NCI-H345 (cell line): Measurements from ENCODE around the gene GALNT13.
"Not testable (repeated sequence)": the region's sequence is repeated elsewhere in the genome, so short reads cannot be mapped to it uniquely, and the experiment has no call there.

Experiments
- DNase-seq: peaks from one replicate; lab custom pipeline; 2025; lab: John Stamatoyannopoulos, UW

The GALNT13 gene

DNA sequence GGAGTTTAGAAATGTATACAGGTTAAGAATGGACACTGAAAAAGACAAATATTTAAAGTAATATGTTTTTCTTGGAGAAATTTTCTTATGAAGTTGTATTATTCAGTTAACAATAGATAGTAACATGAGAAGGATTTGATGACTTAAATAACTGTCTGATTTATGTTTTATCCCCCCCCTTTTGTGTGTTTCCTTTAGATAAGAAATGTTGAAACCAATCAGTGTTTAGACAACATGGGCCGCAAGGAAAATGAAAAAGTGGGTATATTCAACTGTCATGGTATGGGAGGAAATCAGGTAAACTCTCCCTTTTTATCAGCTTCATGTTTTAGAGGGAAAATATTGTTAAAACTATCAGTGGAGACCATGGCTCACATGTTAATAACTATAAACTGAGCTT is 537.1 kb downstream of the GALNT13 start:
- no peak for DNase-seq

DNA sequence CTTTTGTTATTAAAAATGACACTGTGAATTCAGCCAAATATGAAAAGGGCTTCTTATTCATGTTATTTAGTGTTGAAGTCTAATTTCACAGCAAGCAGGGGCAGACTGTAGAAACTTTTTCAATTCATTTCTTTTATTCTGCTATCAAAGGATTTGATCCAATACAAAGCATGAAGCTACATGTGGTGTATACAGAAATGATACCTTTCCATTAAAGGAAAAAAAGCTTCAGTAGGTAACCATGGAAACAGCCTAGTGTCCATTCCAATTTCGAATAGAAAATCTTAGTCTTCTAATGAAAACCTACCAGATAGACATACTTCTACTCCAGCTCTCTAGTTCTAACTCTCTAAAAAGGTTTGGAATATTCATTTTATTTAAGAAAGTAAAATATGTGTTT is 550.5 kb downstream of the GALNT13 start:
- DNase-seq: no peak

DNA sequence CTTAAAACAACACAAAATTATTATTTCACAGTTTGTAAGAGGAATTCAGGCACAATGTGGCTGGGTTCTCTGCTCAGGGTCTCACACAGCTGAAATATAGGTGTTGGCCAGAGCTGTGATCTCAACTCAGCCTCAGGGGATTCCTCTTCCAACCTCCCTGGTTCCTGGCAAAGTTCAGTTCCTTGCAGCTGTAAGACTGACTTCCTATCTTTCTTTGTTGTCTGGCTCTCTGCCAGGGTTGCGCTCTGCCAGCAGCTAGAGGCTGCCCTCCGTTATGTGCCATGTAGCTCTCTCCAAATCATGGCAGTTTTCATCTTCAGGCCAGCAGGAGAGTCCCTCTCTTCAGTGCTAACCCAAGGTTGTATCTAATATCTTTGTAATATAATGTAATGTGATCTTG is 554.3 kb downstream of the GALNT13 start:
- peak; percentile 10 for DNase-seq

DNA sequence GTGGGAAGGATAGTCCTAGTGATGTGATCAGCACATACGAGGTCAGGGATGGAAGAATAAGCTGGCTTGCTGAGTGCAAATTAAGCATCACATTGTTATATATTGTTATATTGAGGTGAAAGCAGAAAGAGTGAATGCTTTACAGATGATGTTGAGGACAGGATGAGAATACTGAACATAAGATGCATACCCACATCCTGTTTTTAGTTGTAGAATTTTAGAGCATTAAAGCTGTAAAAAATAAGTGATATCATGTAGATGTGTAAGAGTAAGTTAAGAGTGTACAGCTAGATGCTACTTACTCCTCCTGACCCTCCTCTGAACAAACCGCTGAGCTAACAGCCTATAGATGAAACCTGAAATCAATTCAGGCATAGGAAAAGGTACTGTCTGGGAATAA is 555.7 kb downstream of the GALNT13 start:
- DNase-seq: no peak

DNA sequence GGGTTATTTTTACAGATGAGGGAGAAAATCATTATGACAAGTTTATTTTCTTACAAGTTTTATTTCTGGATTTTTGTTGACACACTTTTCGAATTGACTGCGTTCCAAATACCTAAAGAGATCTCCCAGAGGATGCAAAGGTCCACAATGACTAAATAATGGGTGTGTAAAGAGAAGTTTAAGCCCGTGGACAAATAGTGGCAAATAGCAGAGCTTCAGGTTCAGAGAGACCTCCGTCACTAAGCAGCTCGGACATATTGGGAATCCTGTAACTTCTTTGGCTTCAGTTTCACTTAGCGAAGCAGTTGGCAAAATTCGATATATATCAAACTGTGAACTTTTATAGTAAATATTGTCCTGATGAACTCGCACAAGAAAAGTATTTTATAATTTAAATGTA is 556.3 kb downstream of the GALNT13 start:
- DNase-seq: no peak

DNA sequence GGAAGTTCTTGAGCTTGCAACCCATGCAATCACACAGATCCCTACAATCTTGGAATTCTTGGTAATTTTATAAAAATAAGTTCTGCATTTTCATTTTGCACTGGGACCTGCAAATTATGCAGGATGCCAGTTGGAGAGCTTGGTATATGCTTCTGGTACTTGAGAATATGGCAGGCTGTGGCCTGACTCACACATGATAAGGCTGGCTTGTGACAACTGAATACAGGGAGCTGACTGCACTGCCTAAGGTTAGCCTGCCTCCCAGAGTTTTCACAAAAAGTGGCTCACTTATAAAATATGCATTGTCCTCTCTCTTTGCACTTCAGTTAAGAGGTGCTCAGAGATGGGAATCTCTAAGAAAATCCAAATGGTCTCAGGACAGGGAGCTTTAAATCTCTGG is 561.3 kb downstream of the GALNT13 start:
- no peak for DNase-seq

DNA sequence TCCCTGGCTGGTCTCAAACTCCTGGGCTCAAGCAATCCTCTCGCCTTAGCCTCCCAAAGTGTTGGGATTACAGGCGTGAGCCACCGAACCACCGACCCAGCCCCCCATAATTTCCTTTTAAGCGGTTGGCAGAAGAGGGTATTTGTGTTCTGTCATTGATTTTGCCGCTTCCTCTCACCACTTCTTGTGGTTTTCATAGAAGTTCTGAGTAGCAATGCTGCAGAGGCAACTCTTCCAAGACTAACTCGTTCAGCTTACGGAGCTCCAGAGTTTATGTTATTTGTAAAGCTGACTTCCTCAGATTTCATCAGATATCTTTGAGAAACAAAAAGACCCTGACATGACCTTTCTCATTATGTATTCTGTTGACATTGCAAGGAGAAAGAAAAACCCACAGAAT is 565.4 kb downstream of the GALNT13 start:
- DNase-seq: no peak

DNA sequence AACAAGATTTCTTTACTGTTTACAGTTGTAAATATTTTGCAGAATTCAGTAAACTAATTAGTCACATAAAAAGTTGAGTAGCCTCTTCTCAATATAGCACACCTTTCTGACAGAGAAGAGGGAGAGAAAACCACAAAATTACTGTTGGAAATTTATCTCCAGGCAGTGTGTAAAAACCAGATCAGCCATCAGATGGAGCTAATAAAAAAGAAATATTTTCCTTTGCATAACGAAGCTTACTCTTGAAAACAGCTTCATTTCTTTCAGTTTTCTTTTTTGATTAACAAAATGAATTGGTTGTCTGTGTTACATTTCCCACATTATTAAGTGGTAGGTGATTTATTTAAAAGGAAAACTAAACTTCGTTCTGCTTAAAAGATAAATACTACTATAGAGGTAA is 567.4 kb downstream of the GALNT13 start:
- DNase-seq: peak; percentile 0

DNA sequence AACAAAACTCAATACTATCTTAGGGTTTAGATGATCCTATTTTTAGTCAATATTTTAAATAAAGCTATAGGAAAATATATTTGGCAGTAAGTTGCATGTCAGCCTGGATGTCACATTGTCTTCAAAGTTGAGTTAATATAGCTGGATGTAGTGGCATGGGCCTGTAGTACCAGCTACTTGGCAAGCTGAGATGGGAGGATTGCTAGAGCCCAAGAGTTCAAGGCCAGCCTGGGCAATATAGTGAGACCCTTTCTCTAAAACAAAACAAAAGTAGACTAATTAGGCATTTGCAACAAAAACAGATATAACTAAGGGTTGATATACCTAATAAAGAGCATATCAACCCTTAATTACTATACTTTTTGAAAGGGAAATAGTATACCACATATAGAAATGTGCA is 572.2 kb downstream of the GALNT13 start:
- DNase-seq: no peak

DNA sequence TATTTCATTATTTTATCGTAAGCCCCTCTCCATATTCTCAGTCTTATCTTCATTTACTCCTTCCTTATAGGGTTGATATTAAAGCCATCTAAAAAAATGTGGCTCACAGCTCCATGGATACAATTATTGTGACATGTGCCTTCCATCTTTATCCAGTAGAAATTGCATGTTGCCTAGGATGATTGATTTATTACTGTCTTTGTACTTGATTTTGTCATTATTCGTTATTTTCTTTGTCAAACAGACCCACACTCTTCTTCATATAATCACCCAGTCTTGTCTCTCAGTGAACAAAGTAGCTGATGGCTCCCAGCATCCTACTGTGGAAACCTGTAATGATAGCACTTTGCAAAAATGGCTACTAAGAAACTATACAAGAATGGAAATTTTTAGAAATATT is 574.6 kb downstream of the GALNT13 start:
- no peak for DNase-seq

DNA sequence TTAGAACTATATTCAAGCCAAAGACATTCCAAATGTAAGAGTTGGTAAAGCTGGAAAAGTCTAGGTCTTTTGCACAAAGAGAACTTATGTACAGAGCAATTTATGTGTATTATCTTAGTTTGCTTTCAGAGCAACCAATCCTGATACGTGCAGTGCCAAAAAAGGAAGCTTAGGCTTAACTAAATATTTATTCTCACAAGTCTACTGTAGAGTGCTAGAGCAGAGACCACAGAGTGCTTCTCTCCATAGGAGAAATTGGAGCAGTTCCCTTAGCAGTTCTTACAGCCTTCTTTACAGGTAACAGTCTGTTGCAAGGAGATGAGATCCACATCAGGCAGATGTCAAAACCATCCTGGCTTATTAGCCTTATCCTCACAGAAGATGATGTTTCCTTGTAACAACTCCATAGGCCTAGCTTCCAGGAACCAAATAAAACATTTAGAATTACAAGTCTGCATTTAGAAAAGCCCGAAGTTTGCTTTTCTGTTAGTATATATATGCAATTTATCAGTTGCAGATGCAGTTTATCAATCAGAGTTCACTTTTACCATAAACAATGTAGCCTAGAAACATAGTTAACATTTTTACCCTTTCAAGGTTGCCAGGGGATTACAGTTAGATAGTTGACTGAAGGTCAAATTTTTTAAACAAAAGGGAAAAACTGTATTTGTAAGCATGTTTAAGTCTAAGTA is 576.2 kb downstream of the GALNT13 start:
- no peak for DNase-seq

DNA sequence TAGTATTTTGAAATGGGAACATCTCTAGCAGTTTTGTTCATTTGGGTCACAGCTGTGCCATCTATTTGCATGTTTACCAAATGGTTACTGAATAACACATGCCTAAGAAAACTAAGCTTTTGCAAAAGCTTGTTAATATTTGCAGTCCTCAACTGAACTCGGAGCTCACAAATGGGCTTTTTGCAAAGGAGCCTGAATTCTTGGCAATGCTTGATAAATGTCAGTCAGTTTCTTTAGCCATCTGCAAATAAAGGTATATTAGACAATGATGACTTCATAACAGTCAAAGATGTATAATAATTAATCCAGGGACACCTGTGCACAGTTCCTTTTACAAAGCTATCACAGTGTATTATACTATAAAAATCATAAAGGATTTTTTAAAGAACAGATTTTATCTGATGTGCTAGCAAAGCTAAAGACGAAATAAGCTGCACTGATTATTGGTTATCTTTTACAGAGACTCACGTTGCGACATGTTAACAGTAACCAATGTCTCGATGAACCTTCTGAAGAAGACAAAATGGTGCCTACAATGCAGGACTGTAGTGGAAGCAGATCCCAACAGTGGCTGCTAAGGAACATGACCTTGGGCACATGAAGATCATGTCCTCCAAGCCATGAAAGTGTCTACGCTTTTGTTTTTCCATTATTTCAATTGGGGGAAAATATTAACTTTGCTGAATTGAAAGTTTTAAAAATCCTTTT is 578.4 kb downstream of the GALNT13 start:
- no peak for DNase-seq

DNA sequence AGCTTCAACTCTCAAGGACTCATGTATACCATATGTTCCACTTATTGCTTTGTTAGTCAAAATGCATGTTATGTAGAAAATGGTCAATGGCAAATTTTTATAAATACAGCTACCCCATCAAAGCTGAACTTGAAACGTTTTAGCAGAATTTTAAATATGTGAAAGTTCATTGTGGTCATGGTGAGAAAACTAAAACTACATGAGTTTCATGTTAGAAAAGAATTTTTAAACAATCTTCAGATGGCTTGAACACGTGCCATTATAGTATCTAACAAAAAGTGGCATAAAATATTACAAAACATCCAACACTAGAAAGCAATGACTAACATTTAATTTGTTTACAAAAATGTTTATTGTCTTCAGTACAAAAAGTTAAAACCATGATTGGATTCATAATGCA is 580.7 kb downstream of the GALNT13 start:
- no peak for DNase-seq

DNA sequence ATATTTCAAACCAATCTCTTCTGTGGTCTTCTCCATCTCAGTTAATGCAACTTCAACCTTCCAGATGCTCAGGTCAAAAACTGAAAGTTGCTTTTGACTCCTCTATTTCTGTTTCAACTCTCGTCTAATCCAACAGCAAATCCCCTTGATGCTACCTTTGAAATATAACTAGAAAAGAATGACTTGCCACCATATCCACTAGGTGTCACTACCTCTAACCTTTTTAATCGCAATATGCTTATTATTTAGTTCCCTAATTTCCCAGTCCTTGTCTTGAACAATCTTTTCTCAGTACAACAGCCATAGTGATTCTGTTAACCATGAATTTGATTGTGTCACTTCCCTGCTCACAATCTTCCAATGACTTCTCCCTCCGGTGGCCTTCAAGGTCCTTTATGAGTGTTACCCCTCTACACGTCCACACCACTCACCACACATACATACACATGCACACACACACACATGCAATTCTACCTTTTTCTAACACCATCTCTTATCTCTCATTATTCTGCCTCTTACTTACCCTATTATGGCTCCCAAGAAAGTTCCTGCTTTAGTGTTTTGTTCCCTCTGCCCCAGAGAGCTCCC is 581.3 kb downstream of the GALNT13 start:
- DNase-seq: no peak

DNA sequence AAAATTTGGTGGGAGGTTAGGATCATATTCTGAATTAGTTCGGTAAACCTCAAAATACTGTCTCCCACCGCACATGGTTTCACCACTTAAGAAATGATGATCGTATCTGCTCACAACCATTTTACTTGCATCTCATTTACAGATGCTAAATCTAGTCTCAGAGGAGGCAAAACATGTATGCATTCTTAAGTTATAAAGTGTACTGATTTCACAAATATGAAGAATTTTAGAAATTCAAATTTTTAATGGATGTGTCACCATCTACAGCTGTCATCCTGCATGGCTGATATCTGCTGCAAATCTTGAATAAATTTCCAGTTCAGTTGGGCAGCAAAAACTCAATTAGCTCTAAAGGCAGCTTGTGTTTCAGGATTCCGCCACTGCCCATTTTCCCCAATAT is 583.4 kb downstream of the GALNT13 start:
- no peak for DNase-seq

DNA sequence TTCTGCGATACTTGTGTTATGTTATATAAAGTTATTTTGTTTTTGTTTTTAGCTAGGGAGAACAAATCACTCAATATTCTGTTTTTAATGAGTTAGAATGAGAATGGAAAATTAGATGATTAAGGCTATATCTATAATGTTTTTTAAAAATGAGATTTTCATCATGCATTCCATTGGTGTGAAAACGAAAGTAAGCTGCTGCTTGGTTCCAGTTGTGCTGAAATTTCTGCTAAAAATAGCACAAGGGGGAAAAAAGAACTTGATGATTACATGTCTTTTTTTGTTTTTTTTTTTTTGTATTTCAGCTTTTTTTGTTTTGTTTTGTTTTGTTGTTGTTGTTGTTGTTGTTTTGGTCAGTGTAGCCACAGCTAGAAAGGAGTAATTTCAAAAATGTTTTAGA is 584.1 kb downstream of the GALNT13 start:
- no peak for DNase-seq

DNA sequence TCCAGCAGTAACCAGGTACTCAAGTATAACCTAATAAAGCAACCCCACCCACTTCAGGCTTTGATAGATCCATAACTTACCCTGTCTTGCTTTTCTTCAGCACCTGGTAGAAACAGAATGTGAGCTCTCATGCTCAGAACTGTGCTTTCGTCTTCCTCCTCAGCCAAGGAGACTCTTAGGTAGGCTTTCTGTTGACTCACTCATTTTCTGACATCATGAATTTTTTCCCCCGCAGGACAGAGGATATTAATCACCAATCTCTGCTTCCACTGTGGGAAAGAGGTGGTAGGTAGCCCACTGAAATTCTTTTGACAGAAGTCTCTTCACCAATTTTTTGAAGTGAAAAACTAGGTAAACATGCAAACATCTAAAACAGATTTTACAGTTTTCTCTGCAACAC is 585.6 kb downstream of the GALNT13 start:
- no peak for DNase-seq

DNA sequence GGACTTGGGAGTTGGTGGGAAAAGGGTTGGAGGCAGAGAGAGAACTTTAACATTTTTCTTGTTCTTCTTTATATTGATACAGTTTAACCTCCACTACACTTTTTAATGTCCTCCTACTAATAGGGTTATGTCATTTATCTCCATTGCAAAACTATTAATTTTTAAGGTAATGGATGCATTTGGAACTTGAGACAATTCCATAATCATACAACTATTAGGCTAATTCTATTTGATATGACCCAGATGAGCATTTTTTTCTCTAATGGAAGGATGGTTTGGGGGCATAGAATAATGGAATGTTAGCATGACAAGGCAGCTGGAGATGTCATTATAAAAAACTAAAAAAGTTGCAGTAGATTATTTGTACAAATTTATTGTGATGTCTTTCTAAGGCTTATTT is 587.6 kb downstream of the GALNT13 start:
- DNase-seq: no peak

DNA sequence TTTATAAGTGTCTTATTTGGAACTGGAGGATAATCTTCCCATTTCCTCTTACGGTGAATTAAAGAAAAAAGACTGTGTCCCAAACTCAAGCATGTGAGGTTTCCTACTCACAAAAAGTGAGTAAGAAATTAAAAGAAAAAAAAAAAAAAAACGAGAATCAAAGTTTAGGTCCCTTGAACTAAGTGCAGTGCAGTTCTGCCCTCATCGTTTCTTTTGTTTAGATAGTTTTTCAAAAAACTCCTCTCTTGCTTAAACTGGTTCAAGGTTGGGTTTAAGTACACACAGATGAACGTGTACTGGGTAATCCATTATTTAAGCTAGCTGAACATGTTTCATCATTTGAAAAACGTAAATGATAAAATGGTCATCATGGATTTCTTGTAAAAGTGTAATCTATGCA is 590.9 kb downstream of the GALNT13 start:
- no peak for DNase-seq

DNA sequence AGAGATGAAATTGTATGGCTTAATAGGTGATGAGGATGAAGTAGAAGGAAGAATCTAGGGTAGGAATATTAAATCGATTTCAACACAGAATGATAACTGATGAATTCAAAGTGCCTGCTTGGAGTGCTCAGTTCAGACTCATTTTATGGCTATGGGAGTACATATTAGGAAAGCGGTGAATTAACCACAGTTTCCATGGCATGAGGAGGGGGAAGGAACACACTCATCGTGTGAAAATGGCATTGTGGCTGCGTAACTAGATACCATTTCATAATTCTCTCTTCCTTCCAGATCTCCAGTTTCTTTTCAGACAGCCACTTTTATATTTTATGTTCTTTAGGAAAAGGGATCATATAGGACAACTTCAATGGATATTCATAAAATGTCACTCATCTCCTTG is 594.5 kb downstream of the GALNT13 start:
- no peak for DNase-seq

DNA sequence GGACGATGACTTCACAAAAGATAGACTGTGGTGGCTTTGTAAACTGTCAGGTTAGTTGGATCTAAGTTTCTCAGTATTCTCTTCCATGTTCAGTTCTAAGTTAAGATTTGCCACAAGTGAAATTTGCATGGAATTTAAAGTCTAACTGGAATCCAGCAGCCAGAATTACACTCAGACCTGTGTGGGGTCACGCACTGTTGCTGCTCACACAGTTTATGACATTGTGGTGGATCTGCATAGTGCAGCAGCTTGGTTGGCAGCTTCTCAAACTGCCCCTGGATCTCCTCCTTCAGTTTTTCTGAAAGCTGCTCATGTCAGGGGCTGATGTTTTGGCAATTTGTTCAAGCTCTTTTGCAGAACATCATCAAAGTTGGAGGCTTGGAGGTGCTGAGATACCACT is 598.7 kb downstream of the GALNT13 start:
- DNase-seq: no peak

DNA sequence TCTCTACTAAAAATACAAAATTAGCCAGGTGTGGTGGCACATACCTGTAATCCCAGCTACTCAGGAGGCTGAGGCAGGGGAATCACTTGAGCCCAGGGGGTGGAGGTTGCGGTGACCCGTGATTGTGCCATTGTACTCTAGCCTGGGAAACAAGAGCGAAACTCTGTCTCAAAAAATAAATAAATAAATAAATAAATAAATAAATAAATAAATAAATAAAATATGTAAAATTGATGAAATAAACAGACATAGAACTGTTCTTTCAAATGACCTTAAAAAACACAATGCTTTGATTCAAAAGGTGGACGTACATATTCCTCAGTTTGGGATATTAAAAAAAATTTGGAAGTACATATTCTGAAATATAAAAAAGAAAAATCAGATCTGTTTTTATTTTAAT is 599.8 kb downstream of the GALNT13 start:
- DNase-seq: not testable (repeated sequence)

DNA sequence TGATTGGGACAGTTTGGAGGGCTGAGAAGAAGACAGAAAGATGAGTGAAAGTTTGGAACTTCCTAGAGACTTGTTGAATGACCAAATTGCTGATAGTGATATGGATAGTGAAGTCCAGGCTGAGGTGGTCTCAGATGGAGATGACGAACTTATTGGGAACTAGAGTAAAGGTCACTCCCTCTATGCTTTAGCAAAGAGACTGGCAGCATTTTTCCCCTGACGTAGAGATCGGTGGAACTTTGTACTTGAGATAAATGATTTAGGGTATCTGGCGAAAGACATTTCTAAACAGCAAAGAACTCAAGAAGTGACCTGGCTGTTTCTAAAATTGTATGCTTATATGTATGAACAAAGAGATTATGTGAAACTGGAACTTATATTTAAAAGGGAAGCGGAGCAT is 605.6 kb downstream of the GALNT13 start:
- DNase-seq: no peak

DNA sequence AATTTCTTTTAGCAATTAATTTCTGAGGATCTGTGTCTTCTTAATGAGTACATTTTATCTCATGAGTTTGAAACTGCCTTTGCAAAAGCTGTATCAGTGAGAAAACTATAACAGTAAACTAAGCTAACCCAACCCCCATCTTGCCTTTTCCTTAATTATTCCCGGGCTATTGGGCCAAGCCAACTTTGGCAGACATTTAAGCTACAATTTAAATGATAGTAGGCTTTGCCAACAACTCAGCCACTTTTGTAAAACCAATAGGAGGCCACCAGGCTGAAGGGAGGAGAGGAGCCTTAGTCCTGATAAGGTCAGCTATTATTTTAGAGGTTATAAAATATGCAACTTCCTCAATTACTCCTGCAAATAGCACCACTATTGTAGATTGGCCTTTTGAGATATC is 608.8 kb downstream of the GALNT13 start:
- no peak for DNase-seq
